GM04504 (cell line): ENCODE data around the gene SCAPER.

Experiments used
- DNase-seq: peaks from one replicate; pipeline ENCODE4 v3.0.0-alpha.2; 2012; ENCODE audit warnings: low read depth

Gene SCAPER

GRCh38 chr15:76905013-76905839 lies at the start of gene SCAPER:
SCAPER (minus strand) TSS chr15:76905340; CDS start chr15:76883817, 21,523 bp downstream.
- peak; percentile 56 for DNase-seq

GRCh38 chr15:76954744-76955143 lies 49.6 kb upstream of the SCAPER start:
- no peak for DNase-seq

- DNase-seq: no peak
Observed at GRCh38 chr15:76953913-76954312, 48.8 kb upstream of the SCAPER start.

GRCh38 chr15:76951220-76951619 lies 46.1 kb upstream of the SCAPER start:
- no peak for DNase-seq

GRCh38 chr15:76947454-76947853 lies 42.3 kb upstream of the SCAPER start:
- no peak for DNase-seq

- DNase-seq: no peak
Observed at GRCh38 chr15:76945494-76946093, 40.5 kb upstream of the SCAPER start.

- no peak for DNase-seq
Observed at GRCh38 chr15:76942331-76942730, 37.2 kb upstream of the SCAPER start.

- no peak for DNase-seq
Observed at GRCh38 chr15:76941636-76942035, 36.5 kb upstream of the SCAPER start.

- DNase-seq: no peak
Observed at GRCh38 chr15:76939715-76940114, 34.6 kb upstream of the SCAPER start.

GRCh38 chr15:76938752-76939151 lies 33.6 kb upstream of the SCAPER start:
- DNase-seq: no peak

- DNase-seq: no peak
Observed at GRCh38 chr15:76936671-76937070, 31.5 kb upstream of the SCAPER start.

GRCh38 chr15:76935620-76936019 lies 30.5 kb upstream of the SCAPER start:
- no peak for DNase-seq

- no peak for DNase-seq
Observed at GRCh38 chr15:76932135-76932966, 27.2 kb upstream of the SCAPER start.

GRCh38 chr15:76931397-76932134 lies 26.4 kb upstream of the SCAPER start, which contains the start of gene RCN2:
RCN2 (plus strand) TSS chr15:76931749; CDS start chr15:76931842, 93 bp downstream.
- peak; percentile 86 for DNase-seq

GRCh38 chr15:76930831-76931396 lies 25.8 kb upstream of the SCAPER start:
- no peak for DNase-seq

GRCh38 chr15:76929011-76929760 lies 24.0 kb upstream of the SCAPER start:
- no peak for DNase-seq

GRCh38 chr15:76928201-76928600 lies 23.1 kb upstream of the SCAPER start:
- no peak for DNase-seq

GRCh38 chr15:76916369-76916768 lies 11.2 kb upstream of the SCAPER start:
- DNase-seq: no peak

GRCh38 chr15:76913737-76914136 lies 8.6 kb upstream of the SCAPER start:
- DNase-seq: no peak

- no peak for DNase-seq
Observed at GRCh38 chr15:76912430-76912829, 7.3 kb upstream of the SCAPER start.

GRCh38 chr15:76905855-76906254 lies 715 bp upstream of the SCAPER start:
- no peak for DNase-seq
